Measurements from ENCODE around the gene FOXP1. TPM values are rescaled to one million over a fixed set of nuclear protein-coding genes. Genes with fewer than 3 reads are reported as not detected.

Gene FOXP1
- total RNA-seq, 4 donors from 2014 or later, result 169 to 300 (median 202) TPM

DNA sequence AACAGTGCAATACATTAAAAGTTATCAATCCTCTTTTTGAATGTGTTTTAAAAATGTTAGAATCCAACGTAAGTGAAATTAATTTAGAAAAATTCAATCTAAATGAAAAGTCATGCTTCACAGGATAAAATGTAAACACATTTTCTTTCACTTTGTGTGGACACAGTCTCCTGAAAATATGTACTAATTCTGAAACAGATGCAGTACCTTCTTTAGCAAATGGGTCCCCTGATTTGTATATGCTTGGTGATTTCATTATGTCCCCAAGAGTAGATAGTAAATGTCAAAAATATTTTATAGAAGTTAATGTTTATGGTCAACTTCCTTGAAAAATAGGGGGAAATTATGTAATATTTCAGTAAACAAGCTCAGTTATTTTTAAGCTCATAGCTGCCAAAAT is 28.9 kb downstream of the FOXP1 start:
- no peak for ATAC-seq
- no peak overlapping the region for H3K4me3 ChIP-seq
- H3K27me3 ChIP-seq, result no peaks in the 10 kb centered on the region
- no peaks in the 10 kb centered on the region for H3K9me3 ChIP-seq
- H3K4me1 ChIP-seq, result peaks cover 0 to 24% (median 3%) of the 10 kb centered on the region in 3 donors
- no peaks in the 10 kb centered on the region for H3K36me3 ChIP-seq
- no peak overlapping the region for H3K27ac ChIP-seq
- 30 to 50% methylated on average over 1 of the region's 1 CpG for WGBS, 2 donors (ENCODE audit: low coverage in 1 of 2)
- no peak for TF ChIP-seq CTCF (IDR thresholded peaks at IDR 0.05)

DNA sequence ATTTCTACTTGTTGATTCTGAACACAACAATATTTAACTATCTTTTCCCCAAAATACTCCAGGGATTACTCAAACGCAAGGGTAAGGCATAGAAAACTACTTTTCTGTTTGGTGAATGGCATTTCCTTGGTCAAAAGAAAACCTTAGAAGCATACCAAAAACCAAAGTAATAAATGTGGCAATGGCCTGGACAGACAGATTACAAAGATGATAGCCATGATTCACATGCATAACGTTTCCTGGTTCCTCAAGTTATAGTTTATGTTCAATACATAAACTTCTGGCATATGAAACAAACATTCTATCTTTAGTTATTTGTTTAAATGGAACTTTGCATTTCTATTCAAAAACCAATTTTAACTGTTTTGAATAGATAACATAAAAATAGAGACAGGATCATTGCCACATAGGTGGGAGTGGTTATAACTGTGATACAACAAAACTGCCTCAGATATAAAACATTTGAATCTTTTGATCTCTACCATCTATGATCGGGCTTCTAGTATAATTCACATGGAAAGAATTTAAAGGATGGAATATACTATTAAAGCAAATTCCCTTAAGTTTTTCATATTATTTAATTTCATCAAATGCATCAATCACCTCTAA is 32.1 kb downstream of the FOXP1 start:
- ATAC-seq, result no peak
- no peaks in the 10 kb centered on the region for H3K36me3 ChIP-seq
- H3K9me3 ChIP-seq, result no peaks in the 10 kb centered on the region
- H3K27ac ChIP-seq, result peak overlapping the region in 2 of 4 donors; percentile 7 to 57
- TF ChIP-seq EP300 (IDR thresholded peaks at IDR 0.05) (no peak), CTCF (IDR thresholded peaks at IDR 0.05) (no peak), POLR2AphosphoS5 (IDR thresholded peaks at IDR 0.05) (no peak), POLR2A (IDR thresholded peaks at IDR 0.05) (no peak)
- H3K4me1 ChIP-seq, result peaks cover 0 to 45% (median 9%) of the 10 kb centered on the region in 3 donors
- 72 to 85% methylated on average over 3 of the region's 3 CpGs for WGBS, 2 donors (ENCODE audit: low coverage in 1 of 2)
- no peaks in the 10 kb centered on the region for H3K27me3 ChIP-seq
- no peak overlapping the region for H3K4me3 ChIP-seq

DNA sequence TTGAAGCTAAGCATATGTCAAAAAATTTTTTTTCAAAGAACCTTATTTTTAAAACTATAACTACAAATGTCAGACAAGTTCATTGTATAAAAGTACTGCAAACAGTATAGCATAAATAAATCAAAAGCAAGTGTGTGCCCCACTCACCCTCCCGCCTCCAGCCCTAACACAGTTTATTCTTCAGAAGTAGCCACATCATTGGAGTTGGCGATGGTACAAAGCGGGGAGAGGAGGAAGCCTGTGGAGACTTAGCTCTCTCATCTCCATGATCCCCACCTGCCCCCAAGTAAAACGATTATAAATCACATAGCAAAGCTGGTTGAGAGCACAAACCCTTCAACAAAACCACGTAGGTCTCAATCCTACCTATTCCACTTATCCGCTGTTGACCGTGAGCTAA is 33.6 kb downstream of the FOXP1 start:
- 46 to 70% methylated on average over 7 of the region's 7 CpGs for WGBS, 2 donors (ENCODE audit: low coverage in 1 of 2)
- H3K27ac ChIP-seq, result peak overlapping the region in 2 of 4 donors; percentile 24 to 57
- H3K36me3 ChIP-seq, result no peaks in the 10 kb centered on the region
- no peak overlapping the region for H3K4me3 ChIP-seq
- TF ChIP-seq POLR2A (IDR thresholded peaks at IDR 0.05) (no peak), CTCF (IDR thresholded peaks at IDR 0.05) (no peak), EP300 (IDR thresholded peaks at IDR 0.05) (no peak), POLR2AphosphoS5 (IDR thresholded peaks at IDR 0.05) (no peak)
- no peaks in the 10 kb centered on the region for H3K9me3 ChIP-seq
- H3K27me3 ChIP-seq, result no peaks in the 10 kb centered on the region
- peaks cover 0 to 53% (median 9%) of the 10 kb centered on the region in 3 donors for H3K4me1 ChIP-seq
- no peak for ATAC-seq

DNA sequence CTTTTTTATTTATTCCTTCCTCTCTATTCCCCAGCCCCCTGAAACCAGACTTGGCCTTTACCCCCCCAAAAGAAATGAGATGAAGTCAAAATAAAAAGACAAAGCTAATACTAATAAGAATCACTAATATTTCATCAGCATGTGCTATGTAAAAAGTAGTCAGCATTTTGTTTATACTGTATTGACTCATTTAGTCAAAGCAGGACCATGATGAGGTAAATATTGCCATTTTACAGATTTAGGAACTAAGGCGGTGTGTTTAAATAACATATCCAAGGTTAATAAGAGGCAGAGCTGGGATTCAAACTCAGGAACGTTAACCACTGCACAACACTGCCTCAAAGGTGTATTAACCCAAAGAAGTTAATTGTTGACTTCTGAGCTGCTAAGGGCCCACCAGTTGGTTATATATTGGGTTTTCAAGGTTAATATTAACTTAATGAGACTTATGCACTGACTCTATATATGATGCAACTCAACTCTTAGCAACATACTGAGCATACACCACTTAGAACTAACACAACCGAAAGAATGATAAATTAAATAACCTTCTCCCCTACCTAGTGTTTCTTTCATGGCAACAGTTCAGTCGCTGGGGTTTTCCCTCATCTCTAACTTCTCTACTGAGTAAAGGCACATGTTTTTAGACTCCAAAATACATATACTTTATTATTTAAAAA is 34.7 kb downstream of the FOXP1 start:
- H3K27ac ChIP-seq, result peak overlapping the region in 1 of 4 donors; percentile 57
- TF ChIP-seq POLR2AphosphoS5 (IDR thresholded peaks at IDR 0.05) (no peak), EP300 (IDR thresholded peaks at IDR 0.05) (no peak), POLR2A (IDR thresholded peaks at IDR 0.05) (no peak), CTCF (IDR thresholded peaks at IDR 0.05) (no peak)
- peaks cover 0 to 54% (median 9%) of the 10 kb centered on the region in 3 donors for H3K4me1 ChIP-seq
- no peak for ATAC-seq
- H3K4me3 ChIP-seq, result no peak overlapping the region
- no peaks in the 10 kb centered on the region for H3K27me3 ChIP-seq
- H3K9me3 ChIP-seq, result no peaks in the 10 kb centered on the region
- H3K36me3 ChIP-seq, result no peaks in the 10 kb centered on the region
- WGBS, 2 donors (ENCODE audit: low coverage in 1 of 2), result 64 to 81% methylated on average over 4 of the region's 4 CpGs
